Hair follicular keratinocyte (primary cell): ENCODE results near the gene MANEA. TPM values are rescaled to one million over a fixed set of nuclear protein-coding genes. Genes with fewer than 3 reads are reported as not detected.

ENCODE experiments used
- total RNA-seq: library from RNA; depleted of rRNA; stranded (reverse); fragments of >200 nt; gene quantifications from 2 replicates; pipeline ENCODE4 v1.2.3, GENCODE V29; 2015

MANEA gene
- 8.2 and 13.7 TPM in 2 replicates for total RNA-seq

GRCh38 chr6:95577304-95578105, at the start of gene MANEA:
Gene MANEA (plus strand): TSS chr6:95577535. CDS start chr6:95586440, 8,905 bp downstream.

